ENCODE measurements around the gene FAM170B.

- no peak for TF ChIP-seq POLR2AphosphoS5 (IDR thresholded peaks at IDR 0.05; ENCODE audit: borderline replicate concordance, low read depth, low read length)
- TF ChIP-seq EZH2 (IDR thresholded peaks at IDR 0.05) = no peak
- no peak for TF ChIP-seq FOXP2 (optimal IDR thresholded peaks at IDR 0.05; ENCODE audit: control extremely low read depth, extremely low read length, insufficient read depth)
Measured at GRCh38 chr10:49180444-49180860, 46.6 kb upstream of the FAM170B start.
